Endothelial cell (in vitro differentiated cells): Measurements from ENCODE around the gene THRB. TPM values are rescaled to one million over a fixed set of nuclear protein-coding genes. Genes with fewer than 3 reads are reported as not detected.

Experiments used
- DNase-seq: peaks from one replicate; pipeline ENCODE4 v3.0.0; 2021; ENCODE audit warnings: low spot score
- H3K27ac Mint-ChIP-seq: one replicate; pipeline ENCODE4 v1.8.0; 2021; ENCODE audit warnings: mixed read lengths, inconsistent platforms; ENCODE audit not compliant: unreplicated experiment
- H3K27me3 Mint-ChIP-seq: one replicate; pipeline ENCODE4 v1.8.0; 2021; ENCODE audit warnings: mild to moderate bottlenecking, moderate library complexity, mixed read lengths, inconsistent platforms; ENCODE audit not compliant: unreplicated experiment
- H3K36me3 Mint-ChIP-seq: one replicate; pipeline ENCODE4 v1.8.0; 2021; ENCODE audit warnings: mild to moderate bottlenecking, low read depth, mixed read lengths, inconsistent platforms; ENCODE audit not compliant: unreplicated experiment
- H3K4me1 Mint-ChIP-seq: one replicate; pipeline ENCODE4 v1.8.0; 2021; ENCODE audit warnings: mild to moderate bottlenecking, mixed read lengths, inconsistent platforms; ENCODE audit not compliant: unreplicated experiment
- H3K4me3 Mint-ChIP-seq: one replicate; pipeline ENCODE4 v1.8.0; 2021; ENCODE audit warnings: mild to moderate bottlenecking, mixed read lengths, inconsistent platforms; ENCODE audit not compliant: unreplicated experiment
- H3K9me3 Mint-ChIP-seq: one replicate; pipeline ENCODE4 v1.8.0; 2021; ENCODE audit warnings: mixed read lengths, inconsistent platforms; ENCODE audit not compliant: unreplicated experiment
- CTCF ChIP-seq: fragments of 200-600 bp; sonication (generic); IDR thresholded peaks from one replicate; pipeline ENCODE4 v1.5.0; 2021; ENCODE audit warnings: antibody characterized with exemption; ENCODE audit not compliant: unreplicated experiment
- total RNA-seq: library from RNA; stranded (reverse); fragmentation: NEBNext Ultra II Directional; extraction: Animal tissue kit (Norgen Biotek cat#: 25700); gene quantifications from one replicate; pipeline ENCODE4 v1.2.1, GENCODE V29; 2021; ENCODE audit not compliant: unreplicated experiment

The THRB gene
- total RNA-seq, 1 donor from 2014 or later, result 0.38 TPM

- no peaks in the 10 kb centered on the region for H3K4me1 Mint-ChIP-seq
- no peaks in the 10 kb centered on the region for H3K9me3 Mint-ChIP-seq
- no peaks in the 10 kb centered on the region for H3K27me3 Mint-ChIP-seq
- no peak for TF ChIP-seq CTCF
- no peaks in the 10 kb centered on the region for H3K36me3 Mint-ChIP-seq
- no peak overlapping the region for H3K27ac Mint-ChIP-seq
- no peak for DNase-seq
- H3K4me3 Mint-ChIP-seq, result no peak overlapping the region
These were observed 83.8 kb downstream of the THRB start for GRCh38 chr3:24410860-24411259.

- no peaks in the 10 kb centered on the region for H3K36me3 Mint-ChIP-seq
- H3K27ac Mint-ChIP-seq, result no peak overlapping the region
- no peaks in the 10 kb centered on the region for H3K27me3 Mint-ChIP-seq
- H3K4me1 Mint-ChIP-seq, result no peaks in the 10 kb centered on the region
- no peaks in the 10 kb centered on the region for H3K9me3 Mint-ChIP-seq
- TF ChIP-seq CTCF, result no peak
- no peak for DNase-seq
- H3K4me3 Mint-ChIP-seq, result no peak overlapping the region
These were observed 86.5 kb downstream of the THRB start for GRCh38 chr3:24407980-24408680.

GRCh38 chr3:24406900-24407299 lies 87.8 kb downstream of the THRB start:
- no peaks in the 10 kb centered on the region for H3K27me3 Mint-ChIP-seq
- DNase-seq, result no peak
- no peak overlapping the region for H3K27ac Mint-ChIP-seq
- no peak for TF ChIP-seq CTCF
- no peaks in the 10 kb centered on the region for H3K9me3 Mint-ChIP-seq
- H3K4me3 Mint-ChIP-seq, result no peak overlapping the region
- H3K36me3 Mint-ChIP-seq, result no peaks in the 10 kb centered on the region
- no peaks in the 10 kb centered on the region for H3K4me1 Mint-ChIP-seq

- H3K4me3 Mint-ChIP-seq, result no peak overlapping the region
- TF ChIP-seq CTCF, result no peak
- DNase-seq, result no peak
- no peaks in the 10 kb centered on the region for H3K9me3 Mint-ChIP-seq
- H3K27ac Mint-ChIP-seq, result no peak overlapping the region
- H3K36me3 Mint-ChIP-seq, result no peaks in the 10 kb centered on the region
- no peaks in the 10 kb centered on the region for H3K27me3 Mint-ChIP-seq
- no peaks in the 10 kb centered on the region for H3K4me1 Mint-ChIP-seq
These were observed 89.6 kb downstream of the THRB start for GRCh38 chr3:24405057-24405456.

GRCh38 chr3:24401811-24402185 lies 92.9 kb downstream of the THRB start:
- no peak for TF ChIP-seq CTCF
- no peaks in the 10 kb centered on the region for H3K4me1 Mint-ChIP-seq
- no peaks in the 10 kb centered on the region for H3K27me3 Mint-ChIP-seq
- no peak for DNase-seq
- no peaks in the 10 kb centered on the region for H3K36me3 Mint-ChIP-seq
- no peak overlapping the region for H3K27ac Mint-ChIP-seq
- H3K9me3 Mint-ChIP-seq, result no peaks in the 10 kb centered on the region
- no peak overlapping the region for H3K4me3 Mint-ChIP-seq
